HepG2 (cell line): ENCODE results near the gene TDRD3. TPM values are rescaled to one million over a fixed set of nuclear protein-coding genes. Genes with fewer than 3 reads are reported as not detected.

Source experiments
- ETV5 ChIP-seq: IDR thresholded peaks from 2 replicates; pipeline ENCODE4 v1.6.1; 2018; ENCODE audit warnings: missing biosample characterization, missing genetic modification reagents, inconsistent platforms, borderline replicate concordance
- KLF11 ChIP-seq: IDR thresholded peaks from 2 replicates; pipeline ENCODE4 v1.6.1; 2016; ENCODE audit warnings: missing compliant biosample characterization
- KLF15 ChIP-seq: sonication (generic); formaldehyde crosslinking; IDR thresholded peaks from 2 replicates; pipeline ENCODE4 v1.8.1; 2023; ENCODE audit warnings: borderline replicate concordance, mild to moderate bottlenecking, inconsistent platforms, missing genetic modification reagents, mixed read lengths
- MAX ChIP-seq: IDR thresholded peaks from 2 replicates; pipeline ENCODE4 v1.6.1; 2012; ENCODE audit warnings: inconsistent platforms
- MEIS1 ChIP-seq: sonication (generic); formaldehyde crosslinking; IDR thresholded peaks from 2 replicates; pipeline ENCODE4 v1.9.0; 2021; ENCODE audit warnings: mild to moderate bottlenecking, missing genetic modification reagents, moderate library complexity, borderline replicate concordance
- MIXL1 ChIP-seq: IDR thresholded peaks from 2 replicates; pipeline ENCODE4 v1.6.1; 2016
- NR0B2 ChIP-seq: sonication (generic); formaldehyde crosslinking; IDR thresholded peaks from 2 replicates; pipeline ENCODE4 v1.4.0; 2020; ENCODE audit warnings: mild to moderate bottlenecking, missing genetic modification reagents
- NR2F2 ChIP-seq: IDR thresholded peaks from 2 replicates; pipeline ENCODE4 v1.6.1; 2012; ENCODE audit warnings: low read depth, inconsistent platforms, borderline replicate concordance
- SRSF9 ChIP-seq: fragments of 200-400 bp; formaldehyde crosslinking; IDR thresholded peaks from 2 replicates; pipeline ENCODE4 v1.6.1; 2018; ENCODE audit warnings: borderline replicate concordance, mild to moderate bottlenecking, low read depth, low read length; ENCODE audit not compliant: insufficient read depth, poor library complexity, severe bottlenecking
- TCF12 ChIP-seq, 2 experiments: fragments of 450-650 bp in 1 of 2; sonication (generic) in 1 of 2; formaldehyde crosslinking in 1 of 2; IDR thresholded peaks; 2 replicates each; pipeline versions ENCODE4 v1.6.1 to v1.8.0; 2017 to 2022; ENCODE audit warnings: antibody characterized with exemption in 1 of 2, mild to moderate bottlenecking in 1 of 2, missing genetic modification reagents in 1 of 2, moderate library complexity in 1 of 2
- ZFP36L1 ChIP-seq: sonication (generic); formaldehyde crosslinking; IDR thresholded peaks from 2 replicates; pipeline ENCODE4 v1.8.0; 2022; ENCODE audit warnings: mild to moderate bottlenecking, missing genetic modification reagents, moderate library complexity
- ZNF350 ChIP-seq: sonication (generic); formaldehyde crosslinking; IDR thresholded peaks from 2 replicates; pipeline ENCODE4 v1.4.0; 2020; ENCODE audit warnings: mild to moderate bottlenecking, low read depth, missing genetic modification reagents, borderline replicate concordance
- ZNF430 ChIP-seq: sonication (generic); formaldehyde crosslinking; IDR thresholded peaks from 2 replicates; pipeline ENCODE4 v1.9.0; 2021; ENCODE audit warnings: mild to moderate bottlenecking, missing genetic modification reagents
- ZNF501 ChIP-seq: sonication (generic); formaldehyde crosslinking; IDR thresholded peaks from 2 replicates; pipeline ENCODE4 v1.5.1; 2020; ENCODE audit warnings: mild to moderate bottlenecking, moderate library complexity, missing genetic modification reagents
- ZNF512B ChIP-seq: sonication (generic); formaldehyde crosslinking; IDR thresholded peaks from 2 replicates; pipeline ENCODE4 v1.5.1; 2020; ENCODE audit warnings: missing genetic modification reagents, mild to moderate bottlenecking, borderline replicate concordance
- ZNF709 ChIP-seq: sonication (generic); formaldehyde crosslinking; IDR thresholded peaks from 2 replicates; pipeline ENCODE4 v1.5.0; 2020; ENCODE audit warnings: mild to moderate bottlenecking, missing genetic modification reagents
- ZSCAN12 ChIP-seq: sonication (generic); formaldehyde crosslinking; IDR thresholded peaks from 2 replicates; pipeline ENCODE4 v1.9.0; 2021; ENCODE audit warnings: mild to moderate bottlenecking, missing genetic modification reagents
- polyA plus RNA-seq, 8 experiments: library from polyadenylated mRNA; depleted of rRNA in 3 of 8; stranded (reverse) in 7 of 8; unstranded in 1 of 8; fragments of >200 nt; fragmentation: Illumina TruSeq in 4 of 8; extraction: Trizol in 4 of 8; gene quantifications; 2 replicates each; pipeline versions ENCODE4 v1.2.1 to v1.2.3, GENCODE V29; 2011 to 2016; ENCODE audit warnings: low read depth in 4 of 8, missing spikeins in 1 of 8, mixed read lengths in 1 of 8; ENCODE audit not compliant: insufficient read depth in 1 of 8
- total RNA-seq, 5 experiments: library from RNA; depleted of rRNA; stranded (reverse); fragments of >200 nt; fragmentation: Illumina TruSeq; extraction: Trizol; gene quantifications; 2 replicates each; pipeline ENCODE4 v1.2.3, GENCODE V29; 2016; ENCODE audit warnings: low read depth in 1 of 5
- TF ChIP-seq, protein P1 (sequence below): sonication (generic); formaldehyde crosslinking; IDR thresholded peaks from 2 replicates; pipeline ENCODE4 v1.9.0; 2021; ENCODE audit warnings: missing genetic modification reagents, borderline replicate concordance
- TF ChIP-seq, protein P2 (sequence below): sonication (generic); formaldehyde crosslinking; conservative IDR thresholded peaks from 2 replicates; pipeline ENCODE4 v1.8.0; 2022; ENCODE audit warnings: mild to moderate bottlenecking, moderate library complexity, missing genetic modification reagents

TDRD3 gene
- total and polyA plus RNA-seq, 2 of the 13 experiments (the other 11 are each of a cell fraction or from before 2014, with no cell fraction given): 4.7 to 11.8 TPM

GRCh38 chr13:60396783-60397703 is at the start of gene TDRD3 (continued):
- TF ChIP-seq, protein P1, sequence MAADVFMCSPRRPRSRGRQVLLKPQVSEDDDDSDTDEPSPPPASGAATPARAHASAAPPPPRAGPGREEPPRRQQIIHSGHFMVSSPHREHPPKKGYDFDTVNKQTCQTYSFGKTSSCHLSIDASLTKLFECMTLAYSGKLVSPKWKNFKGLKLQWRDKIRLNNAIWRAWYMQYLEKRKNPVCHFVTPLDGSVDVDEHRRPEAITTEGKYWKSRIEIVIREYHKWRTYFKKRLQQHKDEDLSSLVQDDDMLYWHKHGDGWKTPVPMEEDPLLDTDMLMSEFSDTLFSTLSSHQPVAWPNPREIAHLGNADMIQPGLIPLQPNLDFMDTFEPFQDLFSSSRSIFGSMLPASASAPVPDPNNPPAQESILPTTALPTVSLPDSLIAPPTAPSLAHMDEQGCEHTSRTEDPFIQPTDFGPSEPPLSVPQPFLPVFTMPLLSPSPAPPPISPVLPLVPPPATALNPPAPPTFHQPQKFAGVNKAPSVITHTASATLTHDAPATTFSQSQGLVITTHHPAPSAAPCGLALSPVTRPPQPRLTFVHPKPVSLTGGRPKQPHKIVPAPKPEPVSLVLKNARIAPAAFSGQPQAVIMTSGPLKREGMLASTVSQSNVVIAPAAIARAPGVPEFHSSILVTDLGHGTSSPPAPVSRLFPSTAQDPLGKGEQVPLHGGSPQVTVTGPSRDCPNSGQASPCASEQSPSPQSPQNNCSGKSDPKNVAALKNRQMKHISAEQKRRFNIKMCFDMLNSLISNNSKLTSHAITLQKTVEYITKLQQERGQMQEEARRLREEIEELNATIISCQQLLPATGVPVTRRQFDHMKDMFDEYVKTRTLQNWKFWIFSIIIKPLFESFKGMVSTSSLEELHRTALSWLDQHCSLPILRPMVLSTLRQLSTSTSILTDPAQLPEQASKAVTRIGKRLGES (CRISPR knock-in tag): no peak
- TF ChIP-seq ZNF512B: 0 out of 2 replicates have a peak, but pooled peaks have one; percentile 57
- TF ChIP-seq ZSCAN12: no peak
- no peak for TF ChIP-seq SRSF9
- TF ChIP-seq ZNF430 (CRISPR knock-in tag): no peak; the same call in 1 of the 2 replicates
- peak; percentile 54 for TF ChIP-seq ZNF350 (CRISPR knock-in tag)
- TF ChIP-seq KLF15 (CRISPR knock-in tag): no peak
- TF ChIP-seq, protein P2, sequence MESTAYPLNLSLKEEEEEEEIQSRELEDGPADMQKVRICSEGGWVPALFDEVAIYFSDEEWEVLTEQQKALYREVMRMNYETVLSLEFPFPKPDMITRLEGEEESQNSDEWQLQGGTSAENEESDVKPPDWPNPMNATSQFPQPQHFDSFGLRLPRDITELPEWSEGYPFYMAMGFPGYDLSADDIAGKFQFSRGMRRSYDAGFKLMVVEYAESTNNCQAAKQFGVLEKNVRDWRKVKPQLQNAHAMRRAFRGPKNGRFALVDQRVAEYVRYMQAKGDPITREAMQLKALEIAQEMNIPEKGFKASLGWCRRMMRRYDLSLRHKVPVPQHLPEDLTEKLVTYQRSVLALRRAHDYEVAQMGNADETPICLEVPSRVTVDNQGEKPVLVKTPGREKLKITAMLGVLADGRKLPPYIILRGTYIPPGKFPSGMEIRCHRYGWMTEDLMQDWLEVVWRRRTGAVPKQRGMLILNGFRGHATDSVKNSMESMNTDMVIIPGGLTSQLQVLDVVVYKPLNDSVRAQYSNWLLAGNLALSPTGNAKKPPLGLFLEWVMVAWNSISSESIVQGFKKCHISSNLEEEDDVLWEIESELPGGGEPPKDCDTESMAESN (CRISPR knock-in tag): 0 out of 2 replicates have a peak, but pooled peaks have one; percentile 28
- no peak; the same call in 1 of the 2 replicates for TF ChIP-seq NR2F2
- TF ChIP-seq ETV5 (CRISPR knock-in tag): 0 out of 2 replicates have a peak, but pooled peaks have one; percentile 7
- TF ChIP-seq MEIS1 (CRISPR knock-in tag): no peak
- no peak for TF ChIP-seq KLF11 (CRISPR knock-in tag)
- no peak for TF ChIP-seq ZFP36L1
- no peak for TF ChIP-seq NR0B2
- TF ChIP-seq ZNF709: no peak
- TF ChIP-seq ZNF501 (CRISPR knock-in tag): no peak
- TF ChIP-seq MAX: peak; percentile 37
- TF ChIP-seq TCF12 (IDR thresholded peaks at IDR 0.05): no peak
- TF ChIP-seq TCF12 (CRISPR knock-in tag; IDR thresholded peaks at IDR 0.05): 0 out of 2 replicates have a peak, but pooled peaks have one; percentile 25
- no peak for TF ChIP-seq MIXL1 (CRISPR knock-in tag)
